ENCODE data around the gene AUTS2.

Gene AUTS2

GRCh38 chr7:70406186-70406949 is 808.1 kb downstream of the AUTS2 start:
- no peak for TF ChIP-seq CTCF (IDR thresholded peaks at IDR 0.05; ENCODE audit: borderline replicate concordance, insufficient read depth, low read depth, low read length)
- no peak overlapping the region for H3K4me3 ChIP-seq (ENCODE audit: low read depth, low read length)

GRCh38 chr7:70406950-70407209 is 808.6 kb downstream of the AUTS2 start:
- no peak overlapping the region for H3K4me3 ChIP-seq (ENCODE audit: low read depth, low read length)
- TF ChIP-seq CTCF (IDR thresholded peaks at IDR 0.05; ENCODE audit: borderline replicate concordance, insufficient read depth, low read depth, low read length), result no peak

GRCh38 chr7:70408477-70408876 is 810.2 kb downstream of the AUTS2 start:
- no peak for TF ChIP-seq CTCF (IDR thresholded peaks at IDR 0.05; ENCODE audit: borderline replicate concordance, insufficient read depth, low read depth, low read length)

GRCh38 chr7:70408891-70409290 is 810.6 kb downstream of the AUTS2 start:
- no peak for TF ChIP-seq CTCF (IDR thresholded peaks at IDR 0.05; ENCODE audit: borderline replicate concordance, insufficient read depth, low read depth, low read length)
- H3K4me3 ChIP-seq (ENCODE audit: low read depth, low read length), result no peak overlapping the region

More at GRCh38 chr7:70408477-70408876, 810.2 kb downstream of the AUTS2 start:
- H3K4me3 ChIP-seq (ENCODE audit: low read depth, low read length), result no peak overlapping the region

- H3K4me3 ChIP-seq (ENCODE audit: low read depth, low read length), result no peak overlapping the region
- TF ChIP-seq CTCF (IDR thresholded peaks at IDR 0.05; ENCODE audit: borderline replicate concordance, insufficient read depth, low read depth, low read length), result no peak
Observed at GRCh38 chr7:70410134-70410750, 812.0 kb downstream of the AUTS2 start.

- H3K4me3 ChIP-seq (ENCODE audit: low read depth, low read length), result no peak overlapping the region
- no peak for TF ChIP-seq CTCF (IDR thresholded peaks at IDR 0.05; ENCODE audit: borderline replicate concordance, insufficient read depth, low read depth, low read length)
Observed at GRCh38 chr7:70414368-70414767, 816.1 kb downstream of the AUTS2 start.

Data from GM12875 (cell line).